GM18511 (cell line): ENCODE results near the gene PIP5K1C.
"Not testable (repeated sequence)": the region's sequence is repeated elsewhere in the genome, so short reads cannot be mapped to it uniquely, and the experiment has no call there.

Source experiments
- ATAC-seq: cut with Tn5 transposase; IDR thresholded peaks from one replicate; pipeline ENCODE4 v1.9.1; 2021; ENCODE audit warnings: mild to moderate bottlenecking, moderate library complexity; ENCODE audit not compliant: unreplicated experiment

Gene PIP5K1C

DNA sequence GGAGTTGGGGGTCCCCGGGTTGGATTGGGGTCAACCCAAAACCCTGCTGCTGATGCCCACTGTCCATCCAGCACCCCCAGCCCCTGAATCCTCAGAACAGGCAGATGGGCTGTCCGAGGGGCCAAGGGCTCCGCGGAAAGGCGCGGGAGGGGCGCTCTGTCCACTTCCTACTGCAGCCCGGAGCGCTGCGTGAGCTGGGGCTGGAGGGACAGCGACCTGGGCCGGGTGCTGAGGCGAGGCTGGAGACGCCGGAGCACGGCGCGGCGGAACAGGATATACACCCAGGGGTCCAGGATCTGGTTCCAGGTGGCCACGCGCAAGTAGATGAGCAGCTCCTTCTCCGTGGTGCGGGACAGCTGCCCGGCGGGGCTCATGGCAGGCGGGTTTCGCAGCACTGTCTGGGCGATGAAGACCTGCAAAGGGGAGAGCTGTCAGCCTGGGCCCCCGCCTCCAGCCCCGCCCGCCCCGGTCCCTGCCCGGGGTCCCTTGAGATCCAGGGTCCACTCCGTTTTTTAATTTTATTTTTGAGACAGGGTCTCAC is 104.7 kb downstream of the PIP5K1C start:
- no peak for ATAC-seq

DNA sequence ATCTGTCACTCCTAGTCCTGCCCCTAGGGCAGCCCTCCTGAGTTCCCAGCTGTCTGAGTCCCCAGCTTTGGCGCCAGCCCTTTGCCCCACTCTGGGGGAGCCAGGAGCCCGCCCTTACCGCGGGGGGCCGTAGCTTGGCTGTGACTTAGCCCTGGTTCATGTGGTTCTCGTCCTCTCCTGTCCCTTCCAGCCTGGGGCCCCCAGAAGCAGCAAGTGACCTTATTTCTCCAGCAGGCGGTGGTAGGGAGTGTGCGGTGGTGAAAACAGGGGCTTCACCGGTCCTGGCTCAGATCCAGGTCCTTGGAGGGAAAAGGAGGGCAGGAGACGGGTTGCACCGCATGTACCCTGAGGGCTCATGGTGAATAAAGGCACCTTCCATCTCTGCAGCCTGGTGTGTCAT is 107.1 kb downstream of the PIP5K1C start:
- no peak for ATAC-seq

DNA sequence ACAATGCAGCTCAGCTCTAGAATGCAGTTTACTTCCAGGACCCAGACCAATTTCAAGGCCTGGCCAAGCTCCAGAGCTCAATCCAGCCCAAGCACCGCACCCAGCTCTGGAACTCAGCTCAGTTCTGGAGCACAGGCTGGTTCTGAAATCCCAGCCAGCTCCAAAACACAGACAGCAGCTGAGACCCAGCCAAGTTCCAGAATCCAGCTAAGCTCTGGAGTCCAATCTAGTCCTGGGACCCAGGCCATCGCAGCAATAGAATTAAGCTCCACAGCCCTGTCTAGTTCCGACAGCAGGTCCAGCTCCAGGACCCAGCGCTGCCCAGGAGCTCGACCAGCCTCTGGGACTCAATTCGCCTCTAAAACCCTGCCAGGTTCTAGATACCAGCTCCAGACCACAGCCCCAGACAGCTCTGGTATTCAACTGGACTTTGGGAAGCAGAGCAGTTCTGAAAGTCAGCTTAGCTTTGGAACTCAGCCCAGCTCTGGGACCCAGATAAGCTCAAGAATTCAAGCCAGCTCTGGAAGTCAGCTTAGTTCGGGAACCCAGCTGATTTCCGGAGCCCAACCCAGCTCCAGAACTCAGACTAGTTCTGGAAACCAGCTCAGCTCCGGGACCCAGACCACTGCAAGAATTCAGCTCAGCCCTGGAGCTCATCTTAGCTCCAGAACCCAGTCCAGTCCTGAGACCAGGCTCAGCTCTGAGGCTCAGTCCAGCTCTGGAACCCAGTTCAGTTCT is 108.2 kb downstream of the PIP5K1C start:
- no peak for ATAC-seq

DNA sequence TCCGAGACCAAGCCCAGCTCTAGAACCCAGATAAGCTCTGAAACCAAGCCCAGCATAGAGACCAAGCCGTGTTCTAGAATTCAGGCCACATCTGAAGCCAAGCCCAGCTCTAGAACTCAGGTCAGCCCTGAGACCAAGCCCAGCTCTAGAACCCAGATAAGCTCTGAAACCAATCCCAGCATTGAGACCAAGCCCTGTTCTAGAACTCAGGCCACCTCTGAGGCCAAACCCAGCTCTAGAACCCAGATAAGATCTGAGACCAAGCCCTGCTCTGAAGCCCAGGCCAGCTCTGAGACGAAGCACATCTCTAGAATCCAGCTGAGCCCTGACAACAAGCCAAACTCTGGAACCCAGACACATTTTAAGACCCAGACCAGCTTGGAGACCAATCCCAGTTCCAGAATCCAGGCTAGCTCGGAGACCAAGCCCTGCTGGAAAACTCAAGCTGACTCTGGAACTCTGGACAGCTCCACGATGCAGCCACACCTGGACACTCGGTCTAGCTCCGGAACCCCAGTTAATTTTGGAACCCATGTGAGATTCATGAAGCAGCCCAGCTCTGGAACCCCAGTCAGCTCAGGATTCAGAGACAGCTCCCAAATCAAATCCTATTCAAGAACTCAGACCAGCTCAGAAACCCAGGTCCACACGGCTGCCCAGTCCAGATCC is 109.1 kb downstream of the PIP5K1C start:
- no peak for ATAC-seq

DNA sequence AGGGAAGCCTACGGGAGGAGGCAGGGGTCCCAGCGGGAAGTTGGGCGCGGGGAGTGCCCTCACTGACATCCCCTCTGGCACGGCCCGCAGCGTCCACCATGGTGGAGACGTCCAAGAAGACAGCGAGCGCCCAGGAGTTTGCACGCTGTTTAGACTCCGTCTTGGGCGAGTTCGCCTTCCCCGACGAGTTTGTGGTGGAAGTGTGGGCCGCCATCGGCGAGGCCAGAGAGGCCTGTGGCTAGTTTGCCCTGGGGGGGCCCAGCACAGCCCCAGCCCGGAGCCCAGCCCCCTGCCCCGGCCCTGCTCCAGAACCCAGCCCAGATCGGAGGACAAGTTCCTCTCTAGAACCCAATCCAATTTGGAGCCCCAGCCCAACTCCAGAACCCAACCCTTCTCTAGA is 110.3 kb downstream of the PIP5K1C start:
- ATAC-seq: no peak

DNA sequence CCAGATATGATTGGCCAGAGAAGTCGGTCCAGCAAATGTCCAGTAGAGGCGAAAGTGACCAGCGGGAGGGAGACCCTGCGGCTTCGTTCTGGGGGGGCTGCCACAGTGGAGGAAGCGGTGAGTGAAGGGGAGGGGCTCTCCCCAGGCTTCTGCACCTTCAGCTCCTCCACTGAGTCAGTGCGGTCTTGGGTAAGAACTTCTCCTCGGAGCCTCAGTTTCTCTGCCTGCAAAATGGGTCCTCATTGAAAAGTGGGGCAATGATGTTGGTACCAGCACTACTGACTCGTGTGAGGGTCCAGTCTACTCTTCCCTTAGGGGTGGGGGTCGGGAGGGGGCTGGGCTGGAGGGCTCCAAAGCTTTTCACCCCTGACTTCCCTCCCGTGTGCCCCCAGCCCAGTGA is 110.8 kb downstream of the PIP5K1C start:
- ATAC-seq: no peak

DNA sequence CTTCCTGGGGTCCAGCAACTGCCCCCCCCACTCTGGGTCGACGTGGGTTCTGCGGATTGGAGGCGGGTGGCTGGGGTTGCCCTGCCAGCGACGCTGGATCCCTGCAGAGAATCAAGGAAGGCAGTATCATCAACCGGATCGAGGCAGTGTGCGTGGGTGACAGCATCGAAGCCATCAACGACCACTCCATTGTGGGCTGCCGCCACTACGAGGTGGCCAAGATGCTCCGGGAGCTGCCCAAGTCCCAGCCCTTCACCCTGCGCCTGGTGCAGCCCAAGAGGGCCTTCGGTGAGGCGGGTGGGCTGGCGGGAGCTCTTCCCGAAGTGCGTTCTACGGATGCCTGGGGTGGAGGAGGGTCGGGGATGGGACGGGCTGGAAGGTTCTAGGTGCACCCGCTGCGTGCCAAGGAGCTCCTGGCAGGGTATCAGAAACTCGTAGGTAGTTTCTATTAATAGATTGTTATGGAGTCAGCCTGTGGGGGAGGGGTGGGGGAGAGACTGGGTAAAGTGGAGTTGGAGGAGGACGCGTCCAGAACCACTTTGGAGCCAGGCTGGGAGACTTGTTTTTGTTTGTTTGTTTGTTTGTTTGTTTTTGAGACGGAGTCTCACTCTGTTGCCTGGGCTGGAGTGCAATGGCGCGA is 113.4 kb downstream of the PIP5K1C start:
- ATAC-seq: no peak

DNA sequence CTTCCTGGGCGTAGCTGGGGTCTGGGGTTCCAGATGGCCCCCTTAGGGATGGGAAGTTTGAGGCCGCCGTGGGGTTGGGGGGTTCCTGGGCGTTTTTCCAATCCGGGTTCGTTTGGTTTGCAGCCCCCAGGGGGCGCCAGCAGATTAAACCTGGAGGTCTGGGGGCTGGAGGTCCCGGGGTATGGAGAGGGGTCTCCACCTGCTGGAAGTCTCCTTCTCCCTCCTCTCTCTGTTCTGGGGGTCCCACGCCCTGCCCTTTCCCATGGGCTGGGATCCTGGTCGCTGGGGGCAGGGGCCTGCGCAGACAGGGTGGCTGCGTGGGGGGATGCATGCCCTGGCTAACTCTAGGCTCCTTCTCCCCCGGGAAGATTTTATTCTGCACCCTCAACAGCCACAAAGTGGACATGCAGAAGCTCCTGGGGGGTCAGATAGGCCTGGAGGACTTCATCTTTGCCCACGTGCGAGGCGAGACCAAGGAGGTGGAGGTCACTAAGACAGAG is 114.1 kb downstream of the PIP5K1C start:
- no peak for ATAC-seq

DNA sequence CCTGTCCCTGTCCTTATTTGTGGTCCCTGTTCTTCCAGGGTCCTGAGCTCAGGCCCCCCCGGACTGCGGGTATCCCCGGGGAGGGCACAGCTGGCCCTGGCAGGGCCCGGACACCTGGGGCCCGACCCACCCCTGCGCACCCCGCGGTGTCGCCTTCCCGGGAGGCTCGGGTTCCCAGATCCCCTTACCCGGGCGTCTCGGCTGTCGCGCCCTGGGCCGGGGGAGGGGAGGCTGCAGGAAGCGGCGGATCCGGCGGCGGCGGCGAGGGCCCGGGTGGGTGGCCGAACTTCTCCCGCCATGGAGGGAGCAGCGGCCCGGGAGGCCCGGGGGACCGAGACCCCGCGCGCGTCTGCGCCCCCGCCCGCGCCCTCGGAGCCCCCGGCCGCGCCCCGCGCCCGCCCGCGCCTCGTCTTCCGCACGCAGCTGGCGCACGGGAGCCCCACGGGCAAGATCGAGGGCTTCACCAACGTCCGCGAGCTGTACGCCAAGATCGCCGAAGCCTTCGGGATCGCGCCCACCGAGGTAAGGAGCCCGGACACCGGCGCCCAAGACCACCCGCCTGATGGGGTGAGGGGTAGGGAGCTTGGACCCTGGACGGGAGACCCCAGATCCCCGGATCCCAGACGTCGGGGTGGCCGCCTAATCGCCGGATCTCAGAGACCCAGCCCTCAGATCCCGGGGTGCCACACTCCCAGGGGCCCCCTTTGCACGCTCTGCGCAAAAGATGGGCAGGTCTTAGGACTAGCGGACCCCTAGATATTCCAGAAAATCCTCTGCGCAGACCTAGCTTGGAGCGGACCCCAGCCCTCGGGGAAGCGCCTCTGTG is 114.8 kb downstream of the PIP5K1C start, which contains the start of gene GIPC3:
GIPC3 (plus strand) TSS at position 178 of the 826 bp plus-strand sequence; CDS start at position 298, 120 bp downstream.
- no peak for ATAC-seq

DNA sequence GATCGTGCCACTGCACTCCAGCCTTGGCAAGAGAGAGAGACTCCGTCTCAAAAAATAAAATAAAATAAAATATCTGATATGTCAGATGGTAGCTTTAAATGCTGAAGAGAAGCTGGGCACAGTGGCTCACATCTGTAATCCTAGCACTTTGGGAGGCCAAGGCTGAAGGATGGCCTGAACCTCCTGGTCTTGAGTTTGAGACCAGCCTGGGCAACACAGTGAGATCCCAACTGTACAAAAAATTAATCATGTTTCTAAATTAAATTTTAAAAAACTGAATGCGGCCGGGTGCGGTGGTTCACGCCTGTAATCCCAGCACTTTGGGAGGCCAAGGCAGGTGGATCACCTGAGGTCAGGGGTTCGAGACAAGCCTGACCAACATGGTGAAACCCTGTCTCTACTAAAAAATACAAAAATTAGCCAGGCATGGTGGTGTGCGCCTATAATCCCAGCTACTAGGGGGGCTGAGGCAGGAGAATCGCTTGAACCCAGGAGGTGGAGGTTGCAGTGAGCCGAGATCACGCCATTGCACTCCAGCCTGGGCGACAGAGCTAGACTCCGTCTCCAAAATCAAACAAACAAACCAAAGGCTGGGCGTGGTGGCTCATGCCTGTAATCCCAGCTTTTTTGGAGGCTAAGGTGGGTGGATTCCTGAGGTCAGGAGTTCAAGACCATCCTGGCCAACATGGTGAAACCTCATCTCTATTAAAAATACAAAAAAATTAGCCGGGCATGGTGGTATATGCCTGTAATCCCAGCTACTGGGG is 116.0 kb downstream of the PIP5K1C start:
- not testable (repeated sequence) for ATAC-seq

DNA sequence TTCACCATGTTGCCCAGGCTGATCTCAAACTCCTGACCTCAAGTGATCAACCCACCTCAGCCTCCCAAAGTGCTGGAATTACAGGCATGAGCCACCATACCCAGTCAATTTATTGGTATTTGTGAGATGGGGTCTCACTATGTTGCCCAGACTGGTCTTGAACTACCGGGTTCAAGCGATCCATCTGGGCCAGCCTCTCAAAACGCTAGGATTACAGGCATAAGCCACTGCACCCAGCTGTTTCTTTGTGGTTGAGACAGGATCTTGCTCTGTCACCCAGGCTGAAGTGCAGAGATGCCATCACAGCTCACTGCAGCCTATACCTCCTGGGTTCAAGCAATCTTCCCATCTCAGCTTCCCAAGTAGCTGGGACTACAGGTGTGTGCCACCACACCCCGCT is 118.5 kb downstream of the PIP5K1C start:
- not testable (repeated sequence) for ATAC-seq
